Tibial nerve (tissue), 4 donors: ENCODE measurements around the gene SRRM5.

ENCODE experiments used
- EP300 ChIP-seq, 2 donors: sonication (generic); formaldehyde crosslinking; IDR thresholded peaks; one replicate each; pipeline ENCODE4 v1.6.1; 2017; ENCODE audit warnings: antibody characterized with exemption in 2 of 2, mild to moderate bottlenecking in 1 of 2
- TF ChIP-seq, protein P1 (sequence below), 5 experiments: fragments of 200-600 bp in 3 of 5; fragments of 450-650 bp in 2 of 5; sonication (generic) in 3 of 5; IDR thresholded peaks; one replicate each; pipeline ENCODE4 v1.5.1; 2016 to 2019; ENCODE audit warnings: antibody characterized with exemption in 5 of 5, mild to moderate bottlenecking in 3 of 5, moderate library complexity in 2 of 5

DNA sequence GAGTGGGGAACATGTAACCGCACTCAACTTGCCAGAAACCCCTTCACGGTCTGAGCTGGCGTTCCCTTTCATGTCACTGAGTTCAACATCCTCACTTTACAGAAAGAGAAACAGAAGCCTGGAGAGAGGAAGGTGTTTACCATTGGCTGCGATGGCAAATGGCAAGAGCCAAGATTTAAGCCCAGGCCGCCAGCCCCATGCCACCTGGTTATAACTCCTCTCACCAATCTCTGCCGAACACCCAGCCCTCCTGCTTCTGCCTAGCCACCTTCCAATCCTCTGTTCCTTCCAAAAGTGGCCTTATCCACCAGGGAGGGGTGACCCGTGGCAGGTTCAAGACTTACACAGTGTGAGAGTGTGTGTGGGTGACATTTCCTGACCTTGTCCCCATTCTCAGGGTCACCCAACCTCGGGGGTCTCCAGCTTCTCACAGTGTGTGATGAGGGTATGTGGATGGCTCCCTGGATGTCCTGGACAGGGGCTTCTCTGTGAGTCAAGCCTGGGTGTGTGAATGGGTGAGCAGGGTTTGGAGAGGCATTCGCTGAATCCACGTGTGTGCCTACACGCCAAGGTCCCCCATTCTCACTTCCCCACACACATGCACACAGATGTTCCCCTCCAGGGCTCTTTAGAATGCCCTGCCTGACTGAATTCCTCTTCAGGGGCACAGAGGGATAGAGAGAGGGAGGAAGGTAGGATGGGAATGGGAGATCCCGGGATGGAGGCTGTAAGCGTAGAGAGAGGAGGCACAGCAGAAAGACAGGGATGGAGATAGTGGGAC is 26.5 kb downstream of the SRRM5 start:
- TF ChIP-seq EP300 (IDR thresholded peaks at IDR 0.05), result no peak
- TF ChIP-seq, protein P1, sequence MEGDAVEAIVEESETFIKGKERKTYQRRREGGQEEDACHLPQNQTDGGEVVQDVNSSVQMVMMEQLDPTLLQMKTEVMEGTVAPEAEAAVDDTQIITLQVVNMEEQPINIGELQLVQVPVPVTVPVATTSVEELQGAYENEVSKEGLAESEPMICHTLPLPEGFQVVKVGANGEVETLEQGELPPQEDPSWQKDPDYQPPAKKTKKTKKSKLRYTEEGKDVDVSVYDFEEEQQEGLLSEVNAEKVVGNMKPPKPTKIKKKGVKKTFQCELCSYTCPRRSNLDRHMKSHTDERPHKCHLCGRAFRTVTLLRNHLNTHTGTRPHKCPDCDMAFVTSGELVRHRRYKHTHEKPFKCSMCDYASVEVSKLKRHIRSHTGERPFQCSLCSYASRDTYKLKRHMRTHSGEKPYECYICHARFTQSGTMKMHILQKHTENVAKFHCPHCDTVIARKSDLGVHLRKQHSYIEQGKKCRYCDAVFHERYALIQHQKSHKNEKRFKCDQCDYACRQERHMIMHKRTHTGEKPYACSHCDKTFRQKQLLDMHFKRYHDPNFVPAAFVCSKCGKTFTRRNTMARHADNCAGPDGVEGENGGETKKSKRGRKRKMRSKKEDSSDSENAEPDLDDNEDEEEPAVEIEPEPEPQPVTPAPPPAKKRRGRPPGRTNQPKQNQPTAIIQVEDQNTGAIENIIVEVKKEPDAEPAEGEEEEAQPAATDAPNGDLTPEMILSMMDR (IDR thresholded peaks at IDR 0.05), result no peak
